Breast epithelium (tissue), 3 donors: ENCODE data around the gene SLC26A9.

Experiments used
- CTCF ChIP-seq, 3 donors: fragments of 450-650 bp; IDR thresholded peaks; one replicate each; pipeline ENCODE4 v1.5.1; 2016 to 2017; ENCODE audit warnings: antibody characterized with exemption in 3 of 3, mild to moderate bottlenecking in 3 of 3, moderate library complexity in 3 of 3
- POLR2AphosphoS5 ChIP-seq, 3 donors: sonication (generic); formaldehyde crosslinking; IDR thresholded peaks; one replicate each; pipeline ENCODE4 v1.6.1; 2017; ENCODE audit warnings: antibody characterized with exemption in 3 of 3

- TF ChIP-seq POLR2AphosphoS5 (IDR thresholded peaks at IDR 0.05) (no peak), CTCF (IDR thresholded peaks at IDR 0.05) (peak; percentile 89 to 95 (median 93))
These were observed 34.3 kb upstream of the SLC26A9 start for GRCh38 chr1:205977402-205978014.
